GM23338 (cell line): ENCODE measurements around the gene KRTAP5-3.

Source experiments
- POLR2AphosphoS5 ChIP-seq: IDR thresholded peaks from 2 replicates; pipeline ENCODE4 v1.6.1; 2016; ENCODE audit warnings: antibody characterized with exemption, low read depth
- TF ChIP-seq, protein P1 (sequence below): fragments of 250-450 bp; sonication (Bioruptor Pico); IDR thresholded peaks from 2 replicates; pipeline ENCODE4 v1.5.0; 2020; ENCODE audit warnings: mild to moderate bottlenecking, moderate library complexity

DNA sequence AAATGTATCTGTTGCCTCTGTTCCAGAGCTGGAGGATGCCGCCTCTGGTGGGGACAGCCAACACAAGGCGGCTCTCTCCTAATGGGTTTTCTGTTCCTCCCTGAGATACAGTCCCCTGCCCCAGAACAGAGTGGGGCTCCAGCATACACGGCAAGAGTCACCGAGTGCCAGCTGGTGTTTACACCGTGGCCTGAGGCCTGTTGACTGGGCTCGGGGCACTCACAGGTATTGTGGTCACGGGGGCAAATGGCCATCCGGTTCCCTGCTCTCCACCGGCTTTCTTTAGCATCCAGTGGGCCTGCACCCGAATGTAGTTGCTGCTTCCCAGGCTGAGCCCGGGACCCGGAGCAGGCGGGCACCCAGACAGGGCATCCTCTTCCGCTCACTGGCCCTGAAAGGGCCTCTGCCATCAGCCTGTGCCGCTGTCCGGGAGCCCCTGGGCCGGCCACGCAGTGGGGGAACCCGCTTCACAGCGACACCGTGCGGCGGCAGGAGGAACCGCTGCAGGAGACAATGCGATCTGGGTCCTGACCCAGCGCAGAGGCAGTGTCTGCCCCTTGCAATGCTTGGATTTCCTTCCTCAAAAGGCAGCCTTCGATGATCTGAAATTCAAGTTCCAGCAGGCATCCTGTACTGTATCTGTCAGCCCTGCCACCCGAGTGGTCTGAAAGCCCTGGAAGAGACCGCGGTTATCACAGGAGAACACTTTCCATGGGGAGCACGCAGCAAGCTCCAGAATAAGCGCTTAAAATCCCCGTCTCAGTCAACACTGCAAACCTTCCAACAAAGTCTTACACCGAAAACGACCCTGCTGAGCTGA lies 20.5 kb upstream of the KRTAP5-3 start:
- no peak for TF ChIP-seq POLR2AphosphoS5
- TF ChIP-seq, protein P1, sequence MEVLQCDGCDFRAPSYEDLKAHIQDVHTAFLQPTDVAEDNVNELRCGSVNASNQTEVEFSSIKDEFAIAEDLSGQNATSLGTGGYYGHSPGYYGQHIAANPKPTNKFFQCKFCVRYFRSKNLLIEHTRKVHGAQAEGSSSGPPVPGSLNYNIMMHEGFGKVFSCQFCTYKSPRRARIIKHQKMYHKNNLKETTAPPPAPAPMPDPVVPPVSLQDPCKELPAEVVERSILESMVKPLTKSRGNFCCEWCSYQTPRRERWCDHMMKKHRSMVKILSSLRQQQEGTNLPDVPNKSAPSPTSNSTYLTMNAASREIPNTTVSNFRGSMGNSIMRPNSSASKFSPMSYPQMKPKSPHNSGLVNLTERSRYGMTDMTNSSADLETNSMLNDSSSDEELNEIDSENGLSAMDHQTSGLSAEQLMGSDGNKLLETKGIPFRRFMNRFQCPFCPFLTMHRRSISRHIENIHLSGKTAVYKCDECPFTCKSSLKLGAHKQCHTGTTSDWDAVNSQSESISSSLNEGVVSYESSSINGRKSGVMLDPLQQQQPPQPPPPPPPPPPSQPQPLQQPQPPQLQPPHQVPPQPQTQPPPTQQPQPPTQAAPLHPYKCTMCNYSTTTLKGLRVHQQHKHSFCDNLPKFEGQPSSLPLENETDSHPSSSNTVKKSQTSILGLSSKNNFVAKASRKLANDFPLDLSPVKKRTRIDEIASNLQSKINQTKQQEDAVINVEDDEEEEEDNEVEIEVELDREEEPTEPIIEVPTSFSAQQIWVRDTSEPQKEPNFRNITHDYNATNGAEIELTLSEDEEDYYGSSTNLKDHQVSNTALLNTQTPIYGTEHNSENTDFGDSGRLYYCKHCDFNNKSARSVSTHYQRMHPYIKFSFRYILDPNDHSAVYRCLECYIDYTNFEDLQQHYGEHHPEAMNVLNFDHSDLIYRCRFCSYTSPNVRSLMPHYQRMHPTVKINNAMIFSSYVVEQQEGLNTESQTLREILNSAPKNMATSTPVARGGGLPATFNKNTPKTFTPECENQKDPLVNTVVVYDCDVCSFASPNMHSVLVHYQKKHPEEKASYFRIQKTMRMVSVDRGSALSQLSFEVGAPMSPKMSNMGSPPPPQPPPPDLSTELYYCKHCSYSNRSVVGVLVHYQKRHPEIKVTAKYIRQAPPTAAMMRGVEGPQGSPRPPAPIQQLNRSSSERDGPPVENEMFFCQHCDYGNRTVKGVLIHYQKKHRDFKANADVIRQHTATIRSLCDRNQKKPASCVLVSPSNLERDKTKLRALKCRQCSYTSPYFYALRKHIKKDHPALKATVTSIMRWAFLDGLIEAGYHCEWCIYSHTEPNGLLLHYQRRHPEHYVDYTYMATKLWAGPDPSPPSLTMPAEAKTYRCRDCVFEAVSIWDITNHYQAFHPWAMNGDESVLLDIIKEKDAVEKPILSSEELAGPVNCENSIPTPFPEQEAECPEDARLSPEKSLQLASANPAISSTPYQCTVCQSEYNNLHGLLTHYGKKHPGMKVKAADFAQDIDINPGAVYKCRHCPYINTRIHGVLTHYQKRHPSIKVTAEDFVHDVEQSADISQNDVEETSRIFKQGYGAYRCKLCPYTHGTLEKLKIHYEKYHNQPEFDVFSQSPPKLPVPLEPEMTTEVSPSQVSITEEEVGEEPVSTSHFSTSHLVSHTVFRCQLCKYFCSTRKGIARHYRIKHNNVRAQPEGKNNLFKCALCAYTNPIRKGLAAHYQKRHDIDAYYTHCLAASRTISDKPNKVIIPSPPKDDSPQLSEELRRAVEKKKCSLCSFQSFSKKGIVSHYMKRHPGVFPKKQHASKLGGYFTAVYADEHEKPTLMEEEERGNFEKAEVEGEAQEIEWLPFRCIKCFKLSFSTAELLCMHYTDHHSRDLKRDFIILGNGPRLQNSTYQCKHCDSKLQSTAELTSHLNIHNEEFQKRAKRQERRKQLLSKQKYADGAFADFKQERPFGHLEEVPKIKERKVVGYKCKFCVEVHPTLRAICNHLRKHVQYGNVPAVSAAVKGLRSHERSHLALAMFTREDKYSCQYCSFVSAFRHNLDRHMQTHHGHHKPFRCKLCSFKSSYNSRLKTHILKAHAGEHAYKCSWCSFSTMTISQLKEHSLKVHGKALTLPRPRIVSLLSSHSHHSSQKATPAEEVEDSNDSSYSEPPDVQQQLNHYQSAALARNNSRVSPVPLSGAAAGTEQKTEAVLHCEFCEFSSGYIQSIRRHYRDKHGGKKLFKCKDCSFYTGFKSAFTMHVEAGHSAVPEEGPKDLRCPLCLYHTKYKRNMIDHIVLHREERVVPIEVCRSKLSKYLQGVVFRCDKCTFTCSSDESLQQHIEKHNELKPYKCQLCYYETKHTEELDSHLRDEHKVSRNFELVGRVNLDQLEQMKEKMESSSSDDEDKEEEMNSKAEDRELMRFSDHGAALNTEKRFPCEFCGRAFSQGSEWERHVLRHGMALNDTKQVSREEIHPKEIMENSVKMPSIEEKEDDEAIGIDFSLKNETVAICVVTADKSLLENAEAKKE (CRISPR knock-in tag): no peak
